HepG2 (cell line): ENCODE results near the gene STK38L. TPM values are rescaled to one million over a fixed set of nuclear protein-coding genes. Genes with fewer than 3 reads are reported as not detected.
A peak's percentile ranks its signal among the peaks of the same experiment; 100 is the strongest.

ENCODE experiments used
- ATAC-seq: fragments of 200-7000 bp; cut with Tn5 transposase; 3 replicates; pipeline ENCODE4 v1.9.1; 2020; ENCODE audit warnings: mild to moderate bottlenecking, moderate library complexity
- BruUV-seq: library from RNA; stranded (reverse); fragments of 400-500 nt; replicated peaks from 2 replicates; lab custom pipeline; 2021; lab: Mats Ljungman, UMichigan
- CTCF ChIA-PET: fragments of 300-600 bp; formaldehyde crosslinking; extraction: SDS; loops from one replicate; lab custom pipeline; 2021; ENCODE audit warnings: low total read pairs, inconsistent platforms, low intra/inter-chr PET ratio; lab: Yijun Ruan, JAX
- POLR2A ChIA-PET: fragments of 350-600 bp; sonication (Branson Sonifier 250); formaldehyde crosslinking; loops from one replicate; lab custom pipeline; 2020; ENCODE audit warnings: antibody characterized with exemption, inconsistent platforms; lab: Yijun Ruan, JAX
- DNase-seq: peaks from one replicate; pipeline ENCODE4 v3.0.0-alpha.2; 2015; ENCODE audit warnings: low spot score
- FAIRE-seq: peaks from 3 replicates; lab custom pipeline; 2011; peaks lifted over from hg19 to GRCh38; lab: Jason Lieb, UNC
- H2AFZ ChIP-seq: one replicate; pipeline ENCODE4 v1.6.1; 2011; ENCODE audit warnings: low read length, inconsistent platforms
- H3K27ac ChIP-seq: fragments of 300-600 bp; 3 replicates; pipeline ENCODE4 v1.8.0; 2011; ENCODE audit warnings: mixed run types, mild to moderate bottlenecking, mixed read lengths, low read length, inconsistent platforms; ENCODE audit not compliant: insufficient read depth; ENCODE audit errors: extremely low read length
- H3K27me3 ChIP-seq, 2 experiments: fragments of 200-600 bp in 1 of 2; 2 replicates in 1 of 2; 3 replicates in 1 of 2; pipeline versions ENCODE4 v1.6.0 to v1.8.0; 2011; ENCODE audit warnings: low read length in 2 of 2, mild to moderate bottlenecking in 2 of 2, moderate library complexity in 2 of 2, inconsistent platforms in 1 of 2; ENCODE audit not compliant: insufficient read depth in 2 of 2, control insufficient read depth in 1 of 2
- H3K36me3 ChIP-seq, 2 experiments: fragments of 200-600 bp in 1 of 2; replicated peaks in 1 of 2; 2 replicates in 1 of 2; 3 replicates in 1 of 2; pipeline versions ENCODE4 v1.5.1 to v1.8.0; 2011; ENCODE audit warnings: low read length in 2 of 2, inconsistent platforms in 1 of 2; ENCODE audit not compliant: insufficient read depth in 2 of 2, control insufficient read depth in 1 of 2
- H3K4me1 ChIP-seq: 2 replicates; pipeline ENCODE4 v1.5.1; 2012; ENCODE audit warnings: low read length, inconsistent platforms; ENCODE audit not compliant: insufficient read depth
- H3K4me2 ChIP-seq: 2 replicates; pipeline ENCODE4 v1.6.0; 2011; ENCODE audit warnings: low read depth, low read length, inconsistent platforms
- H3K4me3 ChIP-seq, 3 experiments: fragments of 200-600 bp in 1 of 3; sonication (generic), shearing (Covaris generic) in 1 of 3; replicated peaks in 1 of 3; 2 replicates each; pipeline ENCODE4 v1.5.1; 2011 to 2016; ENCODE audit warnings: low read length in 3 of 3, inconsistent platforms in 2 of 3, low read depth in 2 of 3, mild to moderate bottlenecking in 2 of 3, control low read depth in 1 of 3, mixed read lengths in 1 of 3; ENCODE audit not compliant: insufficient read depth in 1 of 3
- H3K79me2 ChIP-seq: one replicate; pipeline ENCODE4 v1.6.1; 2011; ENCODE audit warnings: low read length, inconsistent platforms; ENCODE audit not compliant: insufficient read depth
- H3K9ac ChIP-seq: 2 replicates; pipeline ENCODE4 v1.6.0; 2011; ENCODE audit warnings: mild to moderate bottlenecking, low read depth, low read length, inconsistent platforms; ENCODE audit not compliant: insufficient read depth
- H3K9me3 ChIP-seq: 2 replicates; pipeline ENCODE4 v1.5.1; 2012; ENCODE audit warnings: mild to moderate bottlenecking, low read length
- H4K20me1 ChIP-seq: 2 replicates; pipeline ENCODE4 v1.6.0; 2011; ENCODE audit warnings: inconsistent platforms, mild to moderate bottlenecking, low read length, moderate library complexity; ENCODE audit not compliant: insufficient read depth
- CERS6 ChIP-seq: sonication (generic); formaldehyde crosslinking; IDR thresholded peaks from 2 replicates; pipeline ENCODE4 v1.5.0; 2020; ENCODE audit warnings: missing genetic modification reagents
- FLYWCH1 ChIP-seq: sonication (generic); formaldehyde crosslinking; IDR thresholded peaks from 2 replicates; pipeline ENCODE4 v1.8.1; 2023; ENCODE audit warnings: mild to moderate bottlenecking, missing genetic modification reagents
- FOXA1 ChIP-seq, 2 experiments: fragments of 450-650 bp in 1 of 2; sonication (generic) in 1 of 2; formaldehyde crosslinking in 1 of 2; IDR thresholded peaks; 2 replicates each; pipeline versions ENCODE4 v1.4.0 to v1.6.1; 2016 to 2020; ENCODE audit warnings: missing genetic modification reagents in 1 of 2
- NFRKB ChIP-seq: fragments of 450-650 bp; IDR thresholded peaks from 2 replicates; pipeline ENCODE4 v1.6.1; 2017
- REL ChIP-seq: sonication (generic); formaldehyde crosslinking; conservative IDR thresholded peaks from 2 replicates; pipeline ENCODE4 v1.8.0; 2022; ENCODE audit warnings: mild to moderate bottlenecking, missing genetic modification reagents, moderate library complexity
- SMAD3 ChIP-seq: sonication (generic); formaldehyde crosslinking; IDR thresholded peaks from 2 replicates; pipeline ENCODE4 v1.4.0; 2020; ENCODE audit warnings: missing genetic modification reagents
- SMARCE1 ChIP-seq: fragments of 450-650 bp; IDR thresholded peaks from 2 replicates; pipeline ENCODE4 v1.6.1; 2017; ENCODE audit warnings: borderline replicate concordance
- WGBS: methylation state at CpG from one replicate; pipeline ENCODE4 v1.1.6; 2017; ENCODE audit warnings: low lambda C conversion rate; 5-methylcytosine and 5-hydroxymethylcytosine counted together
- in situ Hi-C: cut with HindIII; loops from 2 replicates; pipeline ENCODE4 v1.10.0; 2017; ENCODE audit warnings: low pct_unique_long_range_greater_than_20kb; ENCODE audit not compliant: extremely low pct_ligation_motif_present
- intact Hi-C: fragments of 100-400 bp; cut with micrococcal nuclease; formaldehyde crosslinking; loops from one replicate; pipeline ENCODE4 v1.10.0; 2022; ENCODE audit not compliant: unreplicated experiment
- polyA plus RNA-seq, 8 experiments: library from polyadenylated mRNA; depleted of rRNA in 3 of 8; stranded (reverse) in 7 of 8; unstranded in 1 of 8; fragments of >200 nt; fragmentation: Illumina TruSeq in 4 of 8; extraction: Trizol in 4 of 8; gene quantifications; 2 replicates each; pipeline versions ENCODE4 v1.2.1 to v1.2.3, GENCODE V29; 2011 to 2016; ENCODE audit warnings: low read depth in 4 of 8, missing spikeins in 1 of 8, mixed read lengths in 1 of 8; ENCODE audit not compliant: insufficient read depth in 1 of 8
- total RNA-seq, 5 experiments: library from RNA; depleted of rRNA; stranded (reverse); fragments of >200 nt; fragmentation: Illumina TruSeq; extraction: Trizol; gene quantifications; 2 replicates each; pipeline ENCODE4 v1.2.3, GENCODE V29; 2016; ENCODE audit warnings: low read depth in 1 of 5
- TF ChIP-seq, protein P1 (sequence below): sonication (generic); formaldehyde crosslinking; IDR thresholded peaks from 2 replicates; pipeline ENCODE4 v1.4.0; 2020; ENCODE audit warnings: missing genetic modification reagents

Gene STK38L
- total and polyA plus RNA-seq, 2 of the 13 experiments (the other 11 are each of a cell fraction or from before 2014, with no cell fraction given), result 6.1 to 26.4 TPM

DNA sequence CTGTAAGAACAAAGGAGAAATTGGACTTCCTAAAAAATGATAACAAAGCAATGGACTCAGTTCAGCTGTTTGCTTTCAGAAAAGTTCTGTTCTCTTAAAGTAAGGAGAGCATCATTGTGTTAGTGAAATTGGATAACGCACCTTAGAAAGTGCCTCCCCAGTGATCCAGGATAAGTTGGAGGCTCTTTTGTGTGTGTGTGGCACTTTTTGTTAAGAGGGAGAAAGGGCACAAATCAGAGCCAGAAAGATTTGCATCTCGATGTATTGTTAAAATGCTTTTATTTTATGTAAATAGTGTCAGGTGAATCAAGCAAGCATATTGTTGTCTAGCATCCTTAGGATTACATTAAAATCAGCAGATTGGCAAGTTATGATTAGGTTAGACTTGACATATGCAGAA, 2.1 kb downstream of the STK38L start (continued):
- TF ChIP-seq FOXA1 (IDR thresholded peaks at IDR 0.05) (no peak), FOXA1 (CRISPR knock-in tag; IDR thresholded peaks at IDR 0.05) (no peak)

GRCh38 chr12:27246774-27247173, 2.7 kb downstream of the STK38L start:
- in situ Hi-C loops, result no loop called here
- intact Hi-C loops, result no loop called here
- no TSS peak for BruUV-seq
- no peaks in the 10 kb centered on the region for H3K9me3 ChIP-seq
- H3K36me3 ChIP-seq, result no peaks in the 10 kb centered on the region
- peaks cover 32% of the 10 kb centered on the region for H3K4me1 ChIP-seq
- H3K4me3 ChIP-seq, result no peak overlapping the region
- 96% methylated on average over 5 of the region's 5 CpGs for WGBS
- TF ChIP-seq CERS6 (CRISPR knock-in tag) (no peak), NFRKB (no peak), SMARCE1 (no peak), FLYWCH1 (CRISPR knock-in tag) (no peak), SMAD3 (CRISPR knock-in tag) (no peak), REL (CRISPR knock-in tag) (no peak)
- TF ChIP-seq, protein P1, sequence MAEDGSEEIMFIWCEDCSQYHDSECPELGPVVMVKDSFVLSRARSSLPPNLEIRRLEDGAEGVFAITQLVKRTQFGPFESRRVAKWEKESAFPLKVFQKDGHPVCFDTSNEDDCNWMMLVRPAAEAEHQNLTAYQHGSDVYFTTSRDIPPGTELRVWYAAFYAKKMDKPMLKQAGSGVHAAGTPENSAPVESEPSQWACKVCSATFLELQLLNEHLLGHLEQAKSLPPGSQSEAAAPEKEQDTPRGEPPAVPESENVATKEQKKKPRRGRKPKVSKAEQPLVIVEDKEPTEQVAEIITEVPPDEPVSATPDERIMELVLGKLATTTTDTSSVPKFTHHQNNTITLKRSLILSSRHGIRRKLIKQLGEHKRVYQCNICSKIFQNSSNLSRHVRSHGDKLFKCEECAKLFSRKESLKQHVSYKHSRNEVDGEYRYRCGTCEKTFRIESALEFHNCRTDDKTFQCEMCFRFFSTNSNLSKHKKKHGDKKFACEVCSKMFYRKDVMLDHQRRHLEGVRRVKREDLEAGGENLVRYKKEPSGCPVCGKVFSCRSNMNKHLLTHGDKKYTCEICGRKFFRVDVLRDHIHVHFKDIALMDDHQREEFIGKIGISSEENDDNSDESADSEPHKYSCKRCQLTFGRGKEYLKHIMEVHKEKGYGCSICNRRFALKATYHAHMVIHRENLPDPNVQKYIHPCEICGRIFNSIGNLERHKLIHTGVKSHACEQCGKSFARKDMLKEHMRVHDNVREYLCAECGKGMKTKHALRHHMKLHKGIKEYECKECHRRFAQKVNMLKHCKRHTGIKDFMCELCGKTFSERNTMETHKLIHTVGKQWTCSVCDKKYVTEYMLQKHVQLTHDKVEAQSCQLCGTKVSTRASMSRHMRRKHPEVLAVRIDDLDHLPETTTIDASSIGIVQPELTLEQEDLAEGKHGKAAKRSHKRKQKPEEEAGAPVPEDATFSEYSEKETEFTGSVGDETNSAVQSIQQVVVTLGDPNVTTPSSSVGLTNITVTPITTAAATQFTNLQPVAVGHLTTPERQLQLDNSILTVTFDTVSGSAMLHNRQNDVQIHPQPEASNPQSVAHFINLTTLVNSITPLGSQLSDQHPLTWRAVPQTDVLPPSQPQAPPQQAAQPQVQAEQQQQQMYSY (CRISPR knock-in tag), result no peak
- no peaks in the 10 kb centered on the region; a peak in 1 of 5 replicates for H3K27me3 ChIP-seq
- no peak overlapping the region for H3K9ac ChIP-seq
- peaks cover 20% of the 10 kb centered on the region for H3K79me2 ChIP-seq
- ATAC-seq (no peak), FAIRE-seq (no peak), DNase-seq (no peak)
- no peaks in the 10 kb centered on the region for H4K20me1 ChIP-seq
- 0 out of 2 replicates have a peak overlapping the region, but pooled peaks have one; percentile 16 for H3K4me2 ChIP-seq
- no peak overlapping the region for H3K27ac ChIP-seq
- ChIA-PET POLR2A (no interaction called here), CTCF (no interaction called here)
- no peak overlapping the region for H2AFZ ChIP-seq
